ENCODE results near the gene ANLN.
A peak's percentile ranks its signal among the peaks of the same experiment; 100 is the strongest.

ANLN gene

GRCh38 chr7:36366005-36366717 lies 23.5 kb upstream of the ANLN start:
- no peak for DNase-seq (ENCODE audit: low read depth)
- no peak for TF ChIP-seq CTCF (IDR thresholded peaks at IDR 0.05; ENCODE audit: insufficient read depth, low read depth, low read length, missing control alignments)

GRCh38 chr7:36366718-36367560 lies 22.7 kb upstream of the ANLN start:
- peak; percentile 91 for DNase-seq (ENCODE audit: low read depth)
- H3K4me3 ChIP-seq (ENCODE audit: low read depth, low read length), result peak overlapping the region; percentile 62
- peak; percentile 95 for TF ChIP-seq CTCF (IDR thresholded peaks at IDR 0.05; ENCODE audit: insufficient read depth, low read depth, low read length, missing control alignments)

More at GRCh38 chr7:36366005-36366717, 23.5 kb upstream of the ANLN start:
- H3K4me3 ChIP-seq (ENCODE audit: low read depth, low read length), result peak overlapping the region; percentile 62

GRCh38 chr7:36367561-36368077 lies 22.0 kb upstream of the ANLN start:
- DNase-seq (ENCODE audit: low read depth), result no peak
- no peak for TF ChIP-seq CTCF (IDR thresholded peaks at IDR 0.05; ENCODE audit: insufficient read depth, low read depth, low read length, missing control alignments)

GRCh38 chr7:36368496-36368895 lies 21.2 kb upstream of the ANLN start:
- no peak overlapping the region for H3K4me3 ChIP-seq (ENCODE audit: low read depth, low read length)
- TF ChIP-seq CTCF (IDR thresholded peaks at IDR 0.05; ENCODE audit: insufficient read depth, low read depth, low read length, missing control alignments), result no peak
- no peak for DNase-seq (ENCODE audit: low read depth)

More at GRCh38 chr7:36367561-36368077, 22.0 kb upstream of the ANLN start:
- peak overlapping the region; percentile 62 for H3K4me3 ChIP-seq (ENCODE audit: low read depth, low read length)

GRCh38 chr7:36369171-36369570 lies 20.5 kb upstream of the ANLN start:
- no peak for DNase-seq (ENCODE audit: low read depth)
- no peak for TF ChIP-seq CTCF (IDR thresholded peaks at IDR 0.05; ENCODE audit: insufficient read depth, low read depth, low read length, missing control alignments)
- no peak overlapping the region for H3K4me3 ChIP-seq (ENCODE audit: low read depth, low read length)

- no peak for DNase-seq (ENCODE audit: low read depth)
- H3K4me3 ChIP-seq (ENCODE audit: low read depth, low read length), result no peak overlapping the region
- TF ChIP-seq CTCF (IDR thresholded peaks at IDR 0.05; ENCODE audit: insufficient read depth, low read depth, low read length, missing control alignments), result no peak
Observed at GRCh38 chr7:36370046-36370445, 19.6 kb upstream of the ANLN start.

Data from GM12865 (cell line).